HEK293 (cell line): ENCODE measurements around the gene TMEM151B.
A peak's percentile ranks its signal among the peaks of the same experiment; 100 is the strongest.

ENCODE experiments used
- CTCF ChIA-PET: fragments of 350-600 bp; formaldehyde crosslinking; extraction: SDS; loops from one replicate; lab custom pipeline; 2021; ENCODE audit warnings: antibody characterized with exemption; lab: Yijun Ruan, JAX
- POLR2A ChIA-PET: fragments of 300-600 bp; formaldehyde crosslinking; extraction: SDS; loops from one replicate; lab custom pipeline; 2020; ENCODE audit warnings: antibody characterized with exemption, inconsistent platforms; lab: Yijun Ruan, JAX
- H3K27ac ChIP-seq: fragments of 200-500 bp; sonication (Bioruptor generic); 2 replicates; pipeline ENCODE4 v1.5.1; 2014; ENCODE audit warnings: low read depth, low read length, control low read depth, inconsistent platforms; ENCODE audit errors: extremely low read depth
- H3K36me3 ChIP-seq, 2 experiments: fragments of 200-500 bp in 1 of 2; sonication (Bioruptor generic) in 1 of 2; 1 replicate in 1 of 2; 2 replicates in 1 of 2; pipeline ENCODE4 v1.5.1; 2014 to 2017; ENCODE audit warnings: inconsistent platforms in 2 of 2, low read length in 2 of 2; ENCODE audit not compliant: control insufficient read depth in 2 of 2, insufficient read depth in 1 of 2
- H3K4me1 ChIP-seq: fragments of 200-500 bp; sonication (Bioruptor generic); 2 replicates; pipeline ENCODE4 v1.5.1; 2014; ENCODE audit warnings: mild to moderate bottlenecking, low read length, inconsistent platforms; ENCODE audit not compliant: control insufficient read depth, insufficient read depth
- H3K4me3 ChIP-seq: 2 replicates; pipeline ENCODE4 v1.5.1; 2011; ENCODE audit warnings: low read depth, mild to moderate bottlenecking, control low read depth, low read length, moderate library complexity
- H3K9me3 ChIP-seq: fragments of 200-500 bp; sonication (Bioruptor generic); 2 replicates; pipeline ENCODE4 v1.5.1; 2014; ENCODE audit warnings: low read depth, low read length, inconsistent platforms; ENCODE audit not compliant: control insufficient read depth, insufficient read depth
- GFI1B ChIP-seq: fragments of 450-650 bp; formaldehyde crosslinking; IDR thresholded peaks from 2 replicates; pipeline ENCODE4 v1.5.1; 2016; ENCODE audit warnings: missing biosample characterization, missing genetic modification characterization
- HIC1 ChIP-seq: fragments of 450-650 bp; formaldehyde crosslinking; IDR thresholded peaks from 2 replicates; pipeline ENCODE4 v1.5.1; 2016; ENCODE audit warnings: missing biosample characterization, missing genetic modification characterization
- KLF10 ChIP-seq: fragments of 450-650 bp; IDR thresholded peaks from 2 replicates; pipeline ENCODE4 v1.5.1; 2018; ENCODE audit warnings: missing biosample characterization, mild to moderate bottlenecking, missing genetic modification characterization
- PATZ1 ChIP-seq: fragments of 450-650 bp; formaldehyde crosslinking; IDR thresholded peaks from 2 replicates; pipeline ENCODE4 v1.5.1; 2016; ENCODE audit warnings: missing biosample characterization, missing genetic modification characterization
- PRDM10 ChIP-seq: fragments of 450-650 bp; formaldehyde crosslinking; IDR thresholded peaks from 2 replicates; pipeline ENCODE4 v1.5.1; 2016; ENCODE audit warnings: missing biosample characterization, missing genetic modification characterization
- WT1 ChIP-seq: fragments of 450-650 bp; formaldehyde crosslinking; IDR thresholded peaks from 2 replicates; pipeline ENCODE4 v1.5.1; 2016; ENCODE audit warnings: missing biosample characterization, missing genetic modification characterization
- ZBTB11 ChIP-seq: fragments of 450-650 bp; formaldehyde crosslinking; conservative IDR thresholded peaks from 2 replicates; pipeline ENCODE4 v1.5.1; 2016; ENCODE audit warnings: low read depth, missing biosample characterization, missing genetic modification characterization
- ZBTB26 ChIP-seq: fragments of 450-650 bp; formaldehyde crosslinking; optimal IDR thresholded peaks from 2 replicates; pipeline ENCODE3; 2016; ENCODE audit warnings: missing biosample characterization, mild to moderate bottlenecking, missing genetic modification characterization
- ZBTB6 ChIP-seq: fragments of 450-650 bp; formaldehyde crosslinking; IDR thresholded peaks from 2 replicates; pipeline ENCODE4 v1.5.1; 2017; ENCODE audit warnings: missing biosample characterization, missing genetic modification characterization
- ZNF114 ChIP-seq: fragments of 450-650 bp; formaldehyde crosslinking; IDR thresholded peaks from 2 replicates; pipeline ENCODE4 v1.5.0; 2017; ENCODE audit warnings: missing biosample characterization, missing genetic modification characterization
- ZNF18 ChIP-seq: fragments of 450-650 bp; formaldehyde crosslinking; IDR thresholded peaks from 2 replicates; pipeline ENCODE4 v1.5.1; 2016; ENCODE audit warnings: missing biosample characterization, missing genetic modification characterization
- ZNF211 ChIP-seq: fragments of 450-650 bp; formaldehyde crosslinking; IDR thresholded peaks from 2 replicates; pipeline ENCODE4 v1.5.1; 2016; ENCODE audit warnings: low read depth, missing biosample characterization, missing genetic modification characterization
- ZNF239 ChIP-seq: fragments of 450-650 bp; formaldehyde crosslinking; IDR thresholded peaks from 2 replicates; pipeline ENCODE4 v1.5.1; 2016; ENCODE audit warnings: missing biosample characterization, missing genetic modification characterization
- ZNF266 ChIP-seq: fragments of 450-650 bp; formaldehyde crosslinking; IDR thresholded peaks from 2 replicates; pipeline ENCODE4 v1.5.1; 2016; ENCODE audit warnings: missing biosample characterization, missing genetic modification characterization, low read depth
- ZNF514 ChIP-seq: fragments of 450-650 bp; formaldehyde crosslinking; IDR thresholded peaks from 2 replicates; pipeline ENCODE4 v1.5.1; 2016; ENCODE audit warnings: missing biosample characterization, missing genetic modification characterization
- ZNF548 ChIP-seq: fragments of 450-650 bp; formaldehyde crosslinking; IDR thresholded peaks from 2 replicates; pipeline ENCODE4 v1.5.1; 2016; ENCODE audit warnings: missing biosample characterization, missing genetic modification characterization
- ZNF571 ChIP-seq: fragments of 450-650 bp; formaldehyde crosslinking; IDR thresholded peaks from 2 replicates; pipeline ENCODE4 v1.5.0; 2017; ENCODE audit warnings: missing biosample characterization, missing genetic modification characterization
- ZNF610 ChIP-seq: fragments of 450-650 bp; formaldehyde crosslinking; IDR thresholded peaks from 2 replicates; pipeline ENCODE4 v1.5.1; 2016; ENCODE audit warnings: missing biosample characterization, missing genetic modification characterization, borderline replicate concordance
- ZNF623 ChIP-seq: fragments of 450-650 bp; formaldehyde crosslinking; IDR thresholded peaks from 2 replicates; pipeline ENCODE4 v1.5.1; 2016; ENCODE audit warnings: missing biosample characterization, missing genetic modification characterization
- ZXDB ChIP-seq: fragments of 450-650 bp; formaldehyde crosslinking; IDR thresholded peaks from 2 replicates; pipeline ENCODE4 v1.5.1; 2016; ENCODE audit warnings: missing biosample characterization, missing genetic modification characterization

TMEM151B gene

GRCh38 chr6:44247338-44248302, 22.6 kb upstream of the TMEM151B start:
- Histone ChIP-seq H3K36me3 (peaks cover 27 to 51% of the 10 kb centered on the region in 2 experiments), H3K27ac (peak overlapping the region; percentile 71), H3K4me3 (peak overlapping the region; percentile 66), H3K9me3 (no peaks in the 10 kb centered on the region), H3K4me1 (no peaks in the 10 kb centered on the region)
- CTCF ChIA-PET: interaction anchor here (0.7 to 5.6 kb wide), 9 partner anchors 9 to 151 kb away, joined by 3 to 70 read pairs (median 5); partner anchors contain the start of gene SLC35B2
- POLR2A ChIA-PET: interaction anchor here (0.7 to 5.1 kb wide), 40 partner anchors 8 to 1188 kb away, joined by 3 to 131 read pairs (median 6); partner anchors contain the start of genes AARS2, CDC5L, GTPBP2 and KLC4
- TF ChIP-seq ZNF610 (tag by site-specific recombination) (no peak), ZBTB6 (0 out of 2 replicates have a peak, but pooled peaks have one; percentile 16), ZNF571 (tag by site-specific recombination) (no peak), ZNF548 (tag by site-specific recombination) (no peak), ZNF266 (tag by site-specific recombination) (no peak), ZXDB (peak; percentile 95), HIC1 (tag by site-specific recombination) (peak; percentile 86), PATZ1 (tag by site-specific recombination) (peak; percentile 68), ZNF623 (tag by site-specific recombination) (no peak), ZBTB11 (peak; percentile 41; the same call in 1 of the 2 replicates), ZNF239 (tag by site-specific recombination) (peak; percentile 1; the same call in 1 of the 2 replicates), ZNF114 (tag by site-specific recombination) (no peak), ZNF18 (tag by site-specific recombination) (no peak), ZNF211 (tag by site-specific recombination) (no peak), WT1 (tag by site-specific recombination) (no peak), ZBTB26 (tag by site-specific recombination) (peak; percentile 46), ZNF514 (tag by site-specific recombination) (no peak), KLF10 (tag by site-specific recombination) (no peak), GFI1B (tag by site-specific recombination) (no peak), PRDM10 (tag by site-specific recombination) (peak; percentile 95)
